MCF 10A (cell line): ENCODE measurements around the gene NKTR. TPM values are rescaled to one million over a fixed set of nuclear protein-coding genes. Genes with fewer than 3 reads are reported as not detected.
A peak's percentile ranks its signal among the peaks of the same experiment; 100 is the strongest.
"Not testable (repeated sequence)": the region's sequence is repeated elsewhere in the genome, so short reads cannot be mapped to it uniquely, and the experiment has no call there.

Experiments used
- BruUV-seq: library from RNA; stranded (reverse); fragments of 400-500 nt; replicated peaks from 2 replicates; lab custom pipeline; 2021; lab: Mats Ljungman, UMichigan
- CTCF ChIA-PET: fragments of 300-600 bp; sonication (Branson Sonifier 250); formaldehyde crosslinking; extraction: SDS; loops from one replicate; lab custom pipeline; 2021; ENCODE audit warnings: antibody characterized with exemption, inconsistent platforms; lab: Yijun Ruan, JAX
- POLR2A ChIA-PET: fragments of 300-600, 350-650 bp; sonication (Branson Sonifier 250); formaldehyde crosslinking; extraction: SDS; loops from one replicate; lab custom pipeline; 2020; ENCODE audit warnings: antibody characterized with exemption, inconsistent platforms; lab: Yijun Ruan, JAX
- DNase-seq: peaks from one replicate; pipeline ENCODE4 v3.0.0-alpha.2; 2018; ENCODE audit not compliant: unreplicated experiment
- H3K27ac Mint-ChIP-seq: one replicate; pipeline ENCODE4 v1.8.0; 2022; ENCODE audit warnings: mild to moderate bottlenecking, low read depth, mixed read lengths; ENCODE audit not compliant: unreplicated experiment
- H3K27me3 Mint-ChIP-seq: one replicate; pipeline ENCODE4 v1.8.0; 2022; ENCODE audit warnings: mixed read lengths; ENCODE audit not compliant: insufficient read depth, unreplicated experiment
- H3K36me3 Mint-ChIP-seq: one replicate; pipeline ENCODE4 v1.8.0; 2022; ENCODE audit warnings: mild to moderate bottlenecking, moderate library complexity, mixed read lengths; ENCODE audit not compliant: insufficient read depth, unreplicated experiment
- H3K4me1 Mint-ChIP-seq: one replicate; pipeline ENCODE4 v1.8.0; 2022; ENCODE audit warnings: mixed read lengths; ENCODE audit not compliant: insufficient read depth, unreplicated experiment
- H3K4me3 Mint-ChIP-seq: one replicate; pipeline ENCODE4 v1.8.0; 2022; ENCODE audit warnings: mild to moderate bottlenecking, moderate library complexity, mixed read lengths; ENCODE audit not compliant: unreplicated experiment
- H3K9me3 Mint-ChIP-seq: one replicate; pipeline ENCODE4 v1.8.0; 2022; ENCODE audit warnings: mixed read lengths; ENCODE audit not compliant: unreplicated experiment
- intact Hi-C: fragments of 100-400 bp; cut with micrococcal nuclease; formaldehyde crosslinking; loops from 2 replicates; pipeline ENCODE4 v1.14.1; 2022
- total RNA-seq: library from RNA; stranded (reverse); gene quantifications from 2 replicates; pipeline ENCODE4 v1.2.3, GENCODE V29; 2022
- TF ChIP-seq, protein P1 (sequence below): fragments of 200-600 bp; IDR thresholded peaks from one replicate; pipeline ENCODE4 v1.8.0; 2022; ENCODE audit warnings: antibody characterized with exemption, mild to moderate bottlenecking; ENCODE audit not compliant: unreplicated experiment

The NKTR gene
- total RNA-seq, 1 experiment from 2014 or later: 63.5 TPM

DNA sequence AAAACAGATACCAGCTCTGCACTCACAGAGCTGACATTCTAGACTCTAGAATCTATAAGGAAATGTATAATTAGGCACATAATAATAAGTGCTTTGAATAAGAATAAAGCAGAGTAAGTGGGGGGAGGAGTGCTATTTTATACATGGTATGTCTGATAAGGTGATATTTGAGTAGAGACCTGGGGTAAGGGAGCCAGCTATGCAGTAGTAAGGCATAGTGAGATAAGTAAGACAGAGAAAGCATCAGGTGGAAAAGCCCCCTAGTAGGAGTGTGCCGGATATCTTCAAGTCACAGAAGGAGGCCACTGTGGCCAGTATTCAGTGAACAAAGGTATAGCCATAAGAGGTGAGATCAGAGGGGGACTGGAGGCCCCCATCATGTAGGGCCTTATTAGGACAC, 6.9 kb upstream of the NKTR start:
- H3K36me3 Mint-ChIP-seq: peaks cover 42% of the 10 kb centered on the region
- H3K9me3 Mint-ChIP-seq: no peaks in the 10 kb centered on the region
- H3K27ac Mint-ChIP-seq: no peak overlapping the region
- intact Hi-C loops: no loop called here
- H3K4me1 Mint-ChIP-seq: peaks cover 14% of the 10 kb centered on the region
- POLR2A ChIA-PET: interaction anchor here (2.0 to 2.1 kb wide), 2 partner anchors 9 to 12 kb away, joined by 9 to 18 read pairs; partner anchors contain the start of gene SEC22C
- TF ChIP-seq, protein P1, sequence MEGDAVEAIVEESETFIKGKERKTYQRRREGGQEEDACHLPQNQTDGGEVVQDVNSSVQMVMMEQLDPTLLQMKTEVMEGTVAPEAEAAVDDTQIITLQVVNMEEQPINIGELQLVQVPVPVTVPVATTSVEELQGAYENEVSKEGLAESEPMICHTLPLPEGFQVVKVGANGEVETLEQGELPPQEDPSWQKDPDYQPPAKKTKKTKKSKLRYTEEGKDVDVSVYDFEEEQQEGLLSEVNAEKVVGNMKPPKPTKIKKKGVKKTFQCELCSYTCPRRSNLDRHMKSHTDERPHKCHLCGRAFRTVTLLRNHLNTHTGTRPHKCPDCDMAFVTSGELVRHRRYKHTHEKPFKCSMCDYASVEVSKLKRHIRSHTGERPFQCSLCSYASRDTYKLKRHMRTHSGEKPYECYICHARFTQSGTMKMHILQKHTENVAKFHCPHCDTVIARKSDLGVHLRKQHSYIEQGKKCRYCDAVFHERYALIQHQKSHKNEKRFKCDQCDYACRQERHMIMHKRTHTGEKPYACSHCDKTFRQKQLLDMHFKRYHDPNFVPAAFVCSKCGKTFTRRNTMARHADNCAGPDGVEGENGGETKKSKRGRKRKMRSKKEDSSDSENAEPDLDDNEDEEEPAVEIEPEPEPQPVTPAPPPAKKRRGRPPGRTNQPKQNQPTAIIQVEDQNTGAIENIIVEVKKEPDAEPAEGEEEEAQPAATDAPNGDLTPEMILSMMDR: no peak
- no peak for DNase-seq
- no peaks in the 10 kb centered on the region for H3K27me3 Mint-ChIP-seq
- BruUV-seq: no TSS peak
- CTCF ChIA-PET: interaction anchor here (0.5 to 0.6 kb wide), 2 partner anchors 84 to 221 kb away, joined by 3 to 4 read pairs; no protein-coding TSS in a partner anchor
- no peak overlapping the region for H3K4me3 Mint-ChIP-seq

GRCh38 chr3:42595682-42596081, 4.8 kb upstream of the NKTR start:
- BruUV-seq: no TSS peak
- no peak overlapping the region for H3K27ac Mint-ChIP-seq
- H3K4me3 Mint-ChIP-seq: no peak overlapping the region
- peaks cover 14% of the 10 kb centered on the region for H3K4me1 Mint-ChIP-seq
- ChIA-PET POLR2A (interaction anchor here (0.8 to 2.1 kb wide), 4 partner anchors 11 to 208 kb away, joined by 3 to 9 read pairs (median 4); partner anchors contain the start of gene HIGD1A), CTCF (interaction anchor here (1.1 kb wide), 1 partner anchor 51 kb away, joined by 3 read pairs; no protein-coding TSS in a partner anchor)
- intact Hi-C loops: no loop called here
- H3K27me3 Mint-ChIP-seq: no peaks in the 10 kb centered on the region
- no peaks in the 10 kb centered on the region for H3K9me3 Mint-ChIP-seq
- H3K36me3 Mint-ChIP-seq: peaks cover 45% of the 10 kb centered on the region
- DNase-seq: no peak
- TF ChIP-seq, protein P1: no peak

GRCh38 chr3:42597098-42597497, 3.4 kb upstream of the NKTR start:
- H3K27ac Mint-ChIP-seq, intact Hi-C loops, H3K27me3 Mint-ChIP-seq, BruUV-seq, H3K9me3 Mint-ChIP-seq, DNase-seq, H3K4me3 Mint-ChIP-seq: not testable (repeated sequence)
- POLR2A ChIA-PET: interaction anchor here (1.3 to 2.8 kb wide), 2 partner anchors 9 to 16 kb away, joined by 5 to 11 read pairs; partner anchors contain the start of gene SEC22C
- Mint-ChIP-seq H3K4me1 (peaks cover 15% of the 10 kb centered on the region), H3K36me3 (peaks cover 41% of the 10 kb centered on the region)
- CTCF ChIA-PET: interaction anchor here (0.7 to 1.5 kb wide), 6 partner anchors 16 to 551 kb away, joined by 3 to 5 read pairs (median 3); no protein-coding TSS in a partner anchor

GRCh38 chr3:42600958-42601675, 631 bp downstream of the NKTR start:
- Mint-ChIP-seq H3K9me3 (no peaks in the 10 kb centered on the region), H3K4me3 (peak overlapping the region; percentile 82), H3K4me1 (peaks cover 16% of the 10 kb centered on the region), H3K27ac (peak overlapping the region; percentile 90), H3K27me3 (no peaks in the 10 kb centered on the region), H3K36me3 (peaks cover 44% of the 10 kb centered on the region)
- TF ChIP-seq, protein P1: no peak
- ChIA-PET CTCF (interaction anchor here (0.6 to 3.0 kb wide), 12 partner anchors 10 to 376 kb away, joined by 3 to 30 read pairs (median 4); partner anchors contain the start of gene SEC22C), POLR2A (interaction anchor here (0.6 to 3.9 kb wide), 26 partner anchors 8 to 401 kb away, joined by 3 to 101 read pairs (median 4); partner anchors contain the start of genes SEC22C, SS18L2 and ZBTB47)
- BruUV-seq: no TSS peak
- intact Hi-C loops: loop anchor here (1.0 to 5.0 kb wide), 3 partner anchors 11 to 51 kb away; partner anchors contain the start of genes SS18L2 and ZBTB47
- peak; percentile 73 for DNase-seq
